ENCODE data around the gene CUBN. TPM values are rescaled to one million over a fixed set of nuclear protein-coding genes. Genes with fewer than 3 reads are reported as not detected.

The CUBN gene
- total RNA-seq, 4 donors from 2014 or later = 0.37 to 1.5 (median 1.1) TPM

DNA sequence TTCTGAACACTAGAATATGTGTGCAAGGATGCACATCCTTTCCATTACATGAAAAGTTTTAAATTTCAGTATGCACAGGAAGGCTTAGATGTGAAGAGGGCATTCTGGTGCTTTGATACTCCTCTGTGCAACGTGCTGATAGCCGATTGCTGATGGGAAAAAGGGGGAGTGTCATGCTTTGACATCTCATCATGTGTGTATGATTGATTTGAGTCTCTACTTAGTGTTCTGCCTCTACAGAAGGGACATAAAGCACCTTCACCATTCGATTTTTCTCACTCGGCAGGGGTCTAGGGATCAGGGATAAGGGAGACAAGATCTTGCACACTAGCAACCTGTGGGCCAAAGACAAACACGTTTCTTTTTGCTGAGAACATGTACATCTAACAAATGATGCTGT is 197.7 kb downstream of the CUBN start:
- Histone ChIP-seq H3K4me3 (no peak overlapping the region), H3K27me3 (no peaks in the 10 kb centered on the region), H3K9me3 (no peaks in the 10 kb centered on the region), H3K36me3 (no peaks in the 10 kb centered on the region), H3K4me1 (no peaks in the 10 kb centered on the region), H3K27ac (no peak overlapping the region)
- intact Hi-C loops (cut with DNase I; ENCODE audit: low total_unique reads) = no loop called here
- 78 to 96% methylated on average over 4 to 5 of the region's 5 CpGs for whole genome bisulfite sequencing, 2 donors (ENCODE audit: low coverage in 1 of 2)
- no peak for DNase-seq
- TF ChIP-seq, protein P1, sequence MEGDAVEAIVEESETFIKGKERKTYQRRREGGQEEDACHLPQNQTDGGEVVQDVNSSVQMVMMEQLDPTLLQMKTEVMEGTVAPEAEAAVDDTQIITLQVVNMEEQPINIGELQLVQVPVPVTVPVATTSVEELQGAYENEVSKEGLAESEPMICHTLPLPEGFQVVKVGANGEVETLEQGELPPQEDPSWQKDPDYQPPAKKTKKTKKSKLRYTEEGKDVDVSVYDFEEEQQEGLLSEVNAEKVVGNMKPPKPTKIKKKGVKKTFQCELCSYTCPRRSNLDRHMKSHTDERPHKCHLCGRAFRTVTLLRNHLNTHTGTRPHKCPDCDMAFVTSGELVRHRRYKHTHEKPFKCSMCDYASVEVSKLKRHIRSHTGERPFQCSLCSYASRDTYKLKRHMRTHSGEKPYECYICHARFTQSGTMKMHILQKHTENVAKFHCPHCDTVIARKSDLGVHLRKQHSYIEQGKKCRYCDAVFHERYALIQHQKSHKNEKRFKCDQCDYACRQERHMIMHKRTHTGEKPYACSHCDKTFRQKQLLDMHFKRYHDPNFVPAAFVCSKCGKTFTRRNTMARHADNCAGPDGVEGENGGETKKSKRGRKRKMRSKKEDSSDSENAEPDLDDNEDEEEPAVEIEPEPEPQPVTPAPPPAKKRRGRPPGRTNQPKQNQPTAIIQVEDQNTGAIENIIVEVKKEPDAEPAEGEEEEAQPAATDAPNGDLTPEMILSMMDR (IDR thresholded peaks at IDR 0.05) = no peak
- TF ChIP-seq EP300 (IDR thresholded peaks at IDR 0.05; ENCODE audit: low read depth) = no peak
- TF ChIP-seq POLR2AphosphoS5 (IDR thresholded peaks at IDR 0.05) = no peak
- TF ChIP-seq POLR2A (IDR thresholded peaks at IDR 0.05) = no peak
- in situ Hi-C loops (cut with MboI; ENCODE audit: low pct_ligation_motif_present in 1 of 4, low pct_unique_long_range_greater_than_20kb in 1 of 4, low sequenced_read_pairs in 3 of 4) = no loop called here

DNA sequence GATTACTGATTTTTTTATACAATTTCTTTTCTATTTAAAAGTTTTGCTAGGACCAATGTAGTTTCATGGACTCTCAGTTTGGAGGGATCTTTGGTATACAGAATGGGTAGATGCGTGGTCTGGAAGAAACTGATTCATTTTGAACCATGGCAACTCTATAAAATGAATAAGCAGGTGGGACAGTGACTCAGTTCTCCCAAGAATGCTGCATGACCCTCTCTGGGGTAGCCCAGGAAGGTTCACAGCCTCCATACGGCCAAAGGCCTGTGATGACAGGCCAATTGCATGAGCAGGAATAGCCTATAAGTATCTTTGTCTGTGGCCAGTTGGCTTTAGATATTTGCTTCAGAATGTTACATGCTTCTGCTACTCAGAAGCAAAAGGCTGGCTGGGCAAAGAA is 199.1 kb downstream of the CUBN start:
- no peaks in the 10 kb centered on the region for H3K27me3 ChIP-seq
- intact Hi-C loops (cut with DNase I; ENCODE audit: low total_unique reads) = no loop called here
- H3K4me1 ChIP-seq = no peaks in the 10 kb centered on the region
- TF ChIP-seq POLR2A (IDR thresholded peaks at IDR 0.05) (no peak), POLR2AphosphoS5 (IDR thresholded peaks at IDR 0.05) (no peak), EP300 (IDR thresholded peaks at IDR 0.05; ENCODE audit: low read depth) (no peak)
- TF ChIP-seq, protein P1 (IDR thresholded peaks at IDR 0.05) = no peak
- H3K4me3 ChIP-seq = no peak overlapping the region
- no peaks in the 10 kb centered on the region for H3K36me3 ChIP-seq
- no peak overlapping the region for H3K27ac ChIP-seq
- in situ Hi-C loops (cut with MboI; ENCODE audit: low pct_ligation_motif_present in 1 of 4, low pct_unique_long_range_greater_than_20kb in 1 of 4, low sequenced_read_pairs in 3 of 4) = no loop called here
- WGBS, 2 donors (ENCODE audit: low coverage in 1 of 2) = 75 to 81% methylated on average over 1 to 2 of the region's 2 CpGs
- no peaks in the 10 kb centered on the region for H3K9me3 ChIP-seq
- DNase-seq = no peak

DNA sequence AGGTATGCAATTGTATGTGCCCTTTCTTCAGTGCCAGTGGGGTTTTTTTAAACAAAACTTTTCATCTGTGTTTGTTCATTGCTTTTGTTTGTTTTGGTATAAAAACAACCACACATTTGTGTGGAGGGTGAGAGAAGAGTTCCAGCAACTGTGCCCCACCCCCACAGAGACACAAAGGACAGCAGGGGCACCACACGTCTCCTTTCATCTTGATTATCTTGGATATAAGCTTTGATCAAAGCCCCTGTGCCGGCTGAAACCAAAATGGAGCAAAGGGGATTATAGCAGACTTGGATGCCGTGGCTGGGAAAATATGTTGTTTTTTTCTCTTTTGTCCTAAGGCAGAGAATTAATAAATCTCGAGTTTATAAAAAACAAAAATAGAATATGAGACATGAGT is 200.5 kb downstream of the CUBN start:
- Histone ChIP-seq H3K4me1 (no peaks in the 10 kb centered on the region), H3K4me3 (no peak overlapping the region), H3K9me3 (no peaks in the 10 kb centered on the region), H3K27me3 (no peaks in the 10 kb centered on the region), H3K36me3 (no peaks in the 10 kb centered on the region), H3K27ac (no peak overlapping the region)
- 68 to 78% methylated on average over 2 to 4 of the region's 4 CpGs for WGBS, 2 donors (ENCODE audit: low coverage in 1 of 2)
- DNase-seq = no peak
- intact Hi-C loops (cut with DNase I; ENCODE audit: low total_unique reads) (no loop called here), in situ Hi-C loops (cut with MboI; ENCODE audit: low pct_ligation_motif_present in 1 of 4, low pct_unique_long_range_greater_than_20kb in 1 of 4, low sequenced_read_pairs in 3 of 4) (no loop called here)
- TF ChIP-seq, protein P1 (IDR thresholded peaks at IDR 0.05) = no peak
- TF ChIP-seq EP300 (IDR thresholded peaks at IDR 0.05; ENCODE audit: low read depth) = no peak
- TF ChIP-seq POLR2AphosphoS5 (IDR thresholded peaks at IDR 0.05) = no peak
- TF ChIP-seq POLR2A (IDR thresholded peaks at IDR 0.05) = no peak

DNA sequence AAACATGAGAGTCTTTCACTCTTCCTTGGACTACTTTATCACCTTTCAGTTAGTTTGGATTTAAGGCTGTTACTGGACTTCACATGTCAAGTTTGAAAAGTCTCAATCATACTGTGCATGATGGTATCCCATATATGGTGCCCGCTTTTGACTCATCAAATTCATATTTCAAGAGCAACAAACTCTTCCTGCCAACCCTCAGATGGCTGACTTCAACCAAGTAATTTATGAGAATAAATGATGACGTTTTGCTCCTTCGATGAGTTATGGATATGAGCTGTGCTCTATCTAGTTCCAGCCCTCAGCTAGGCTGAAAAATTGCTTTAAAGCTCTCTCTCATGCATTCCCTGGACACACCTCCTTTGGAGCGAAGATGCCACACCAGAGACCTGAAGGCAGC is 202.1 kb downstream of the CUBN start:
- Histone ChIP-seq H3K27me3 (no peaks in the 10 kb centered on the region), H3K27ac (no peak overlapping the region), H3K4me1 (no peaks in the 10 kb centered on the region), H3K9me3 (no peaks in the 10 kb centered on the region), H3K4me3 (no peak overlapping the region), H3K36me3 (no peaks in the 10 kb centered on the region)
- no peak for DNase-seq
- intact Hi-C loops (cut with DNase I; ENCODE audit: low total_unique reads) (no loop called here), in situ Hi-C loops (cut with MboI; ENCODE audit: low pct_ligation_motif_present in 1 of 4, low pct_unique_long_range_greater_than_20kb in 1 of 4, low sequenced_read_pairs in 3 of 4) (no loop called here)
- 75 to 78% methylated on average over 3 to 4 of the region's 4 CpGs for whole genome bisulfite sequencing, 2 donors (ENCODE audit: low coverage in 1 of 2)
- TF ChIP-seq POLR2A (IDR thresholded peaks at IDR 0.05) (no peak), EP300 (IDR thresholded peaks at IDR 0.05; ENCODE audit: low read depth) (no peak), POLR2AphosphoS5 (IDR thresholded peaks at IDR 0.05) (no peak)
- TF ChIP-seq, protein P1 (IDR thresholded peaks at IDR 0.05) = no peak

Measured in transverse colon (tissue), 4 donors.